ENCODE data around the gene LSM8. TPM values are rescaled to one million over a fixed set of nuclear protein-coding genes. Genes with fewer than 3 reads are reported as not detected.

Gene LSM8
- total and polyA plus RNA-seq, 2 of the 8 experiments (the other 6 are each of a cell fraction or from before 2014, with no cell fraction given): 36.9 to 51.0 TPM

DNA sequence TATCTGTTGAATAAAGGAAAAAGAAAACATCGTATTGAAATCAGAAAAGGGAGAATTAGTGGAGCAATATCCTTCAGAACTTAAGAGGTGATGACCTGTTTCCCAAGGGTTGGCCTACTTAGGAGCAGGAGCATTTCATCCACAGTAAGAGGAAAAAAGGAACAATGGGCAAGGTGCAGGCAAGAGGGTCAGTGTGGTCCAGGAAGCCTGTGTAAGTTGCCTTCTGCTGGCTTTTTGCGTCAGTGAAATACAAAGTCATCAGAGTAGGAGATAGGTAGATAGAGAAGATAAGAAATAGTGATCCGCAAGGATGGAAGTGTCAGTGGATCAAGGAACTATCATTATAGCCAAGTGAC is 35.2 kb downstream of the LSM8 start:
- Histone ChIP-seq H3K14ac (ENCODE audit: insufficient read length) (no peak overlapping the region), H2BK20ac (ENCODE audit: low read length) (no peak overlapping the region), H2AK5ac (ENCODE audit: low read depth, low read length) (no peak overlapping the region), H3K18ac (ENCODE audit: extremely low read depth, low read length) (no peak overlapping the region), H3K9ac (replicated peaks in 1 of 4; ENCODE audit: extremely low read depth in 1 of 4, low read depth in 3 of 4, low read length in 3 of 4) (no peak overlapping the region), H3K27me3 (replicated peaks in 1 of 4; ENCODE audit: control insufficient read depth in 3 of 4, extremely low read depth in 1 of 4, insufficient read depth in 3 of 4, low read length in 3 of 4) (no peaks in the 10 kb centered on the region), H3K27ac (ENCODE audit: low read depth, low read length) (no peak overlapping the region), H3K4me3 (ENCODE audit: extremely low read depth in 1 of 4, insufficient read depth in 2 of 4, low read depth in 3 of 4, low read length in 4 of 4) (no peak overlapping the region), H4K5ac (ENCODE audit: insufficient read length, low read depth, low read length) (no peak overlapping the region), H2AFZ (ENCODE audit: low read length) (no peak overlapping the region), H4K91ac (replicated peaks; ENCODE audit: insufficient read length, low read length) (no peak overlapping the region), H4K8ac (ENCODE audit: extremely low read depth, insufficient read depth, low read length) (no peak overlapping the region), H3K4me1 (replicated peaks in 1 of 4; ENCODE audit: control insufficient read depth in 3 of 4, insufficient read depth in 4 of 4, low read length in 3 of 4) (no peaks in the 10 kb centered on the region), H3K4ac (replicated peaks; ENCODE audit: insufficient read length, low read depth, low read length) (no peak overlapping the region), H3K23me2 (ENCODE audit: low read depth, low read length) (no peaks in the 10 kb centered on the region; the same call in 1 of the 2 replicates), H3K79me2 (ENCODE audit: control insufficient read depth in 1 of 2, insufficient read depth in 2 of 2, low read length in 2 of 2) (no peaks in the 10 kb centered on the region), H2BK15ac (ENCODE audit: low read length) (no peak overlapping the region), H2BK12ac (ENCODE audit: low read depth, low read length) (no peak overlapping the region), H4K20me1 (replicated peaks in 1 of 2; ENCODE audit: control insufficient read depth in 1 of 2, insufficient read depth in 2 of 2, low read length in 2 of 2) (no peaks in the 10 kb centered on the region), H3K56ac (replicated peaks; ENCODE audit: insufficient read length, low read depth, low read length) (no peak overlapping the region), H3K4me2 (ENCODE audit: insufficient read depth in 1 of 2, low read depth in 2 of 2, low read length in 2 of 2) (no peak overlapping the region), H3K9me3 (ENCODE audit: insufficient read depth in 2 of 2, low read depth in 1 of 2, low read length in 1 of 2) (no peaks in the 10 kb centered on the region), H2BK120ac (replicated peaks; ENCODE audit: low read depth, low read length) (no peak overlapping the region), H3K23ac (ENCODE audit: insufficient read length) (no peak overlapping the region), H2BK5ac (ENCODE audit: low read depth, low read length) (no peak overlapping the region), H3K36me3 (ENCODE audit: control insufficient read depth in 2 of 4, insufficient read depth in 4 of 4, low read length in 3 of 4) (no peaks in the 10 kb centered on the region), H3K79me1 (ENCODE audit: low read depth, low read length) (no peaks in the 10 kb centered on the region)
- CTCF ChIA-PET (ENCODE audit: partially characterized antibody): interaction anchor here (1.1 kb wide), 1 partner anchor 24 kb away, joined by 3 read pairs; no protein-coding TSS in a partner anchor
- 84% methylated on average over 3 of the region's 3 CpGs; no CpG with 5 or more reads in 1 of the 2 experiments for WGBS, 2 experiments (ENCODE audit: extremely low coverage in 1 of 2, insufficient coverage in 1 of 2, insufficient read length in 1 of 2, insufficient replicate concordance in 2 of 2, low coverage in 1 of 2, low lambda C conversion rate in 2 of 2, missing lambda C conversion rate in 1 of 2)
- DNase-seq (ENCODE audit: low read depth in 1 of 2, low spot score in 2 of 2) (no peak), FAIRE-seq (no peak)
- POLR2A ChIA-PET (ENCODE audit: partially characterized antibody): no interaction called here
- TF ChIP-seq SUZ12 (IDR thresholded peaks at IDR 0.05; ENCODE audit: low read length): no peak
- TF ChIP-seq TEAD4 (IDR thresholded peaks at IDR 0.05; ENCODE audit: low read depth, low read length): no peak
- no peak for TF ChIP-seq KDM5A (IDR thresholded peaks at IDR 0.05; ENCODE audit: low read length)
- no peak for TF ChIP-seq NANOG (IDR thresholded peaks at IDR 0.05; ENCODE audit: insufficient read depth, low read depth, low read length, poor library complexity, severe bottlenecking)
- TF ChIP-seq SIRT6 (IDR thresholded peaks at IDR 0.05; ENCODE audit: low read length): no peak
- TF ChIP-seq GABPA (IDR thresholded peaks at IDR 0.05; ENCODE audit: borderline replicate concordance, insufficient read depth, low read length): no peak
- no peak for TF ChIP-seq ATF3 (IDR thresholded peaks at IDR 0.05; ENCODE audit: insufficient read depth, low read depth, low read length)
- TF ChIP-seq RAD21 (IDR thresholded peaks at IDR 0.05 in 1 of 2, conservative IDR thresholded peaks at IDR 0.05 in 1 of 2; ENCODE audit: low read depth in 2 of 2, low read length in 2 of 2): no peak
- TF ChIP-seq BCL11A (IDR thresholded peaks at IDR 0.05; ENCODE audit: low read depth in 2 of 2, low read length in 2 of 2): no peak
- no peak for TF ChIP-seq RNF2 (IDR thresholded peaks at IDR 0.05; ENCODE audit: borderline replicate concordance, low read depth, low read length, missing control alignments, poor library complexity, severe bottlenecking)
- no peak for TF ChIP-seq GTF2F1 (IDR thresholded peaks at IDR 0.05; ENCODE audit: borderline replicate concordance, low read depth, low read length)
- no peak for TF ChIP-seq EP300 (IDR thresholded peaks at IDR 0.05; ENCODE audit: borderline replicate concordance in 1 of 2, low read depth in 2 of 2, low read length in 2 of 2)
- TF ChIP-seq MAFK (IDR thresholded peaks at IDR 0.05; ENCODE audit: low read depth, low read length): no peak

Data from H1 (cell line).